Common myeloid progenitor, CD34-positive (primary cell): ENCODE data around the gene USP21.
A peak's percentile ranks its signal among the peaks of the same experiment; 100 is the strongest.

Experiments
- CTCF ChIA-PET: fragments of 350-600 bp; sonication (Branson Sonifier 250); formaldehyde crosslinking; loops from one replicate; lab custom pipeline; 2021; ENCODE audit warnings: antibody characterized with exemption; lab: Charles Lee
- POLR2A ChIA-PET: fragments of 350-600 bp; sonication (Branson Sonifier 250); formaldehyde crosslinking; loops from one replicate; lab custom pipeline; 2021; ENCODE audit warnings: antibody characterized with exemption; lab: Charles Lee
- DNase-seq, 3 donors: peaks; one replicate each; pipeline versions ENCODE4 v3.0.0 to v3.0.0-alpha.2; 2013
- H3K27ac ChIP-seq, 2 experiments: 1 replicate in 1 of 2; 2 replicates in 1 of 2; pipeline ENCODE4 v1.7.0; 2013; ENCODE audit warnings: inconsistent platforms in 2 of 2, low read length in 2 of 2, mild to moderate bottlenecking in 2 of 2, low read depth in 1 of 2, moderate library complexity in 1 of 2; ENCODE audit not compliant: severe bottlenecking in 2 of 2, insufficient read depth in 1 of 2, poor library complexity in 1 of 2
- H3K27me3 ChIP-seq, 5 experiments: replicated peaks in 2 of 5; 1 replicate in 3 of 5; 2 replicates in 2 of 5; pipeline versions ENCODE4 v1.6.1 to v1.7.0; 2013; ENCODE audit warnings: low read length in 4 of 5, mild to moderate bottlenecking in 2 of 5, moderate library complexity in 2 of 5, inconsistent platforms in 1 of 5; ENCODE audit not compliant: insufficient read depth in 5 of 5, control insufficient read depth in 4 of 5
- H3K36me3 ChIP-seq, 4 experiments: 1 replicate in 2 of 4; 2 replicates in 2 of 4; pipeline versions ENCODE4 v1.6.1 to v1.7.0; 2013; ENCODE audit warnings: low read length in 3 of 4, control low read depth in 1 of 4, mild to moderate bottlenecking in 1 of 4; ENCODE audit not compliant: control insufficient read depth in 4 of 4, insufficient read depth in 4 of 4
- H3K4me1 ChIP-seq, 4 experiments: 1 replicate in 3 of 4; 2 replicates in 1 of 4; pipeline versions ENCODE4 v1.6.1 to v1.7.1; 2013; ENCODE audit warnings: low read length in 3 of 4, mild to moderate bottlenecking in 3 of 4, control low read depth in 1 of 4, inconsistent platforms in 1 of 4, moderate library complexity in 1 of 4; ENCODE audit not compliant: control insufficient read depth in 4 of 4, insufficient read depth in 4 of 4; ENCODE audit errors: control extremely low read depth in 1 of 4
- H3K4me3 ChIP-seq, 7 experiments: 1 replicate in 4 of 7; 2 replicates in 3 of 7; pipeline versions ENCODE4 v1.5.1 to v1.7.0; 2013; ENCODE audit warnings: mild to moderate bottlenecking in 7 of 7, low read length in 6 of 7, moderate library complexity in 6 of 7, inconsistent platforms in 2 of 7, low read depth in 2 of 7, control low read depth in 1 of 7; ENCODE audit not compliant: insufficient read depth in 4 of 7, control insufficient read depth in 1 of 7; ENCODE audit errors: extremely low read depth in 1 of 7
- H3K9me3 ChIP-seq, 5 experiments: 1 replicate in 4 of 5; 2 replicates in 1 of 5; pipeline versions ENCODE4 v1.6.1 to v1.7.1; 2013; ENCODE audit warnings: low read length in 4 of 5, mild to moderate bottlenecking in 2 of 5, inconsistent platforms in 1 of 5, low read depth in 1 of 5, moderate library complexity in 1 of 5; ENCODE audit not compliant: control insufficient read depth in 4 of 5, insufficient read depth in 2 of 5; ENCODE audit errors: control extremely low read depth in 1 of 5
- WGBS: methylation state at CpG from one replicate; pipeline ENCODE4 v1.1.5; 2013; ENCODE audit not compliant: insufficient coverage; 5-methylcytosine and 5-hydroxymethylcytosine counted together

Gene USP21

GRCh38 chr1:161179698-161180097, 20.4 kb downstream of the USP21 start:
- Histone ChIP-seq H3K27me3 (no peaks in the 10 kb centered on the region), H3K27ac (no peak overlapping the region), H3K4me3 (no peak overlapping the region), H3K9me3 (no peaks in the 10 kb centered on the region), H3K4me1 (peaks cover 7 to 55% (median 44%) of the 10 kb centered on the region in 4 experiments), H3K36me3 (peaks cover under 1 to 14% (median 9%) of the 10 kb centered on the region in 4 experiments)
- no peak for DNase-seq
- WGBS: 100% methylated on average over 2 of the region's 3 CpGs
- ChIA-PET CTCF (interaction anchor here (0.6 to 3.1 kb wide), 11 partner anchors 9 to 195 kb away, joined by 3 to 10 read pairs (median 4); partner anchors contain the start of genes PPOX and TOMM40L), POLR2A (no interaction called here)

- H3K4me3 ChIP-seq: no peak overlapping the region
- H3K27ac ChIP-seq: no peak overlapping the region
- ChIA-PET POLR2A (no interaction called here), CTCF (interaction anchor here (0.7 to 3.5 kb wide), 17 partner anchors 11 to 208 kb away, joined by 3 to 25 read pairs (median 4); partner anchors contain the start of genes CFAP126, FCER1G, PPOX and TOMM40L)
- peaks cover 9 to 62% (median 51%) of the 10 kb centered on the region in 4 experiments for H3K4me1 ChIP-seq
- H3K27me3 ChIP-seq: no peaks in the 10 kb centered on the region
- no peaks in the 10 kb centered on the region for H3K9me3 ChIP-seq
- peak in 2 of 3 donors; percentile 50 to 53 for DNase-seq
- 67% methylated on average over 1 of the region's 1 CpG for WGBS
- peaks cover 0 to 5% (median 1%) of the 10 kb centered on the region in 4 experiments for H3K36me3 ChIP-seq
Measured at GRCh38 chr1:161180639-161181038, 21.3 kb downstream of the USP21 start.

GRCh38 chr1:161182214-161182613, 22.9 kb downstream of the USP21 start:
- H3K27ac ChIP-seq: peak overlapping the region in 1 of 2 experiments; percentile 34
- peaks cover 16 to 67% (median 55%) of the 10 kb centered on the region in 4 experiments for H3K4me1 ChIP-seq
- H3K27me3 ChIP-seq: no peaks in the 10 kb centered on the region
- peak overlapping the region in 1 of 7 experiments; percentile 14 for H3K4me3 ChIP-seq
- WGBS: 100% methylated on average over 1 of the region's 1 CpG
- ChIA-PET CTCF (interaction anchor here (0.9 to 3.5 kb wide), 14 partner anchors 9 to 206 kb away, joined by 3 to 25 read pairs (median 4); partner anchors contain the start of genes ADAMTS4, FCER1G, NDUFS2 and PPOX), POLR2A (no interaction called here)
- no peaks in the 10 kb centered on the region for H3K36me3 ChIP-seq
- no peaks in the 10 kb centered on the region for H3K9me3 ChIP-seq
- DNase-seq: peak in 2 of 3 donors; percentile 48 to 61

GRCh38 chr1:161185282-161185682, 26.0 kb downstream of the USP21 start:
- CTCF ChIA-PET: interaction anchor here (1.0 kb wide), 1 partner anchor 22 kb away, joined by 3 read pairs; no protein-coding TSS in a partner anchor
- peak overlapping the region in 2 of 7 experiments; percentile 51 to 60 for H3K4me3 ChIP-seq
- 0% methylated on average over 2 of the region's 3 CpGs for WGBS

GRCh38 chr1:161185732-161186311, 26.5 kb downstream of the USP21 start:
- peaks cover 19 to 68% (median 55%) of the 10 kb centered on the region in 4 experiments for H3K4me1 ChIP-seq
- DNase-seq: peak in 2 of 3 donors; percentile 39 to 57
- peak overlapping the region in 4 of 7 experiments; percentile 27 to 60 (median 40) for H3K4me3 ChIP-seq
- no peaks in the 10 kb centered on the region for H3K36me3 ChIP-seq
- no peak overlapping the region for H3K27ac ChIP-seq
- CTCF ChIA-PET: interaction anchor here (1.0 to 1.3 kb wide), 6 partner anchors 11 to 197 kb away, joined by 3 to 5 read pairs (median 3); partner anchors contain the start of gene NDUFS2
- POLR2A ChIA-PET: interaction anchor here (1.0 to 1.3 kb wide), 2 partner anchors 16 to 205 kb away, joined by 3 to 4 read pairs; partner anchors contain the start of gene NDUFS2
- no peaks in the 10 kb centered on the region for H3K9me3 ChIP-seq
- WGBS: 0% methylated on average over 1 of the region's 2 CpGs
- H3K27me3 ChIP-seq: no peaks in the 10 kb centered on the region

More at GRCh38 chr1:161185282-161185682, 26.0 kb downstream of the USP21 start:
- POLR2A ChIA-PET: interaction anchor here (1.0 to 1.3 kb wide), 2 partner anchors 17 to 205 kb away, joined by 3 to 4 read pairs; partner anchors contain the start of gene NDUFS2
- no peak overlapping the region for H3K27ac ChIP-seq
- DNase-seq: peak; percentile 97 to 99 (median 98)
- no peaks in the 10 kb centered on the region for H3K36me3 ChIP-seq
- no peaks in the 10 kb centered on the region for H3K27me3 ChIP-seq
- peaks cover 16 to 63% (median 51%) of the 10 kb centered on the region in 4 experiments for H3K4me1 ChIP-seq
- H3K9me3 ChIP-seq: no peaks in the 10 kb centered on the region

GRCh38 chr1:161187311-161187710, 28.0 kb downstream of the USP21 start:
- Histone ChIP-seq H3K27ac (no peak overlapping the region), H3K4me1 (peaks cover 18 to 61% (median 54%) of the 10 kb centered on the region in 4 experiments), H3K9me3 (no peaks in the 10 kb centered on the region), H3K4me3 (no peak overlapping the region), H3K36me3 (no peaks in the 10 kb centered on the region), H3K27me3 (no peaks in the 10 kb centered on the region)
- no peak for DNase-seq
- POLR2A ChIA-PET: no interaction called here
- 50% methylated on average over 2 of the region's 3 CpGs for WGBS
- CTCF ChIA-PET: interaction anchor here (1.3 kb wide), 1 partner anchor 195 kb away, joined by 5 read pairs; no protein-coding TSS in a partner anchor
